ENCODE results near the gene WDR91. TPM values are rescaled to one million over a fixed set of nuclear protein-coding genes. Genes with fewer than 3 reads are reported as not detected.
"Not testable (repeated sequence)": the region's sequence is repeated elsewhere in the genome, so short reads cannot be mapped to it uniquely, and the experiment has no call there.

WDR91 gene
- polyA plus RNA-seq, 10 donors = 6.7 to 14.3 (median 10.3) TPM

- DNase-seq = no peak
These were observed 29.9 kb downstream of the WDR91 start for GRCh38 chr7:135181261-135181928.

GRCh38 chr7:135180122-135180521, 31.2 kb downstream of the WDR91 start:
- no peak for DNase-seq

GRCh38 chr7:135179321-135179925, 31.9 kb downstream of the WDR91 start:
- DNase-seq = no peak

GRCh38 chr7:135178364-135178763, 33.0 kb downstream of the WDR91 start:
- DNase-seq = no peak

- no peak for DNase-seq
These were observed 34.2 kb downstream of the WDR91 start for GRCh38 chr7:135177028-135177696.

GRCh38 chr7:135175931-135176330, 35.4 kb downstream of the WDR91 start:
- DNase-seq = no peak

- no peak for DNase-seq
These were observed 36.4 kb downstream of the WDR91 start for GRCh38 chr7:135174941-135175340.

GRCh38 chr7:135173916-135174315, 37.4 kb downstream of the WDR91 start:
- DNase-seq = not testable (repeated sequence)

GRCh38 chr7:135171581-135172291, 39.6 kb downstream of the WDR91 start:
- DNase-seq = not testable (repeated sequence)

- DNase-seq = not testable (repeated sequence)
These were observed 40.3 kb downstream of the WDR91 start for GRCh38 chr7:135170998-135171481.

GRCh38 chr7:135170274-135170997, 40.9 kb downstream of the WDR91 start, which contains the start of gene CYREN:
Gene CYREN (minus strand): TSS chr7:135170707. CDS start chr7:135168922, 1,785 bp downstream.
- peak; percentile 92 to 96 (median 93) for DNase-seq

- no peak for DNase-seq
These were observed 41.4 kb downstream of the WDR91 start for GRCh38 chr7:135169964-135170273.

GRCh38 chr7:135169141-135169963, 42.0 kb downstream of the WDR91 start:
- DNase-seq = no peak

GRCh38 chr7:135168489-135169140, 42.7 kb downstream of the WDR91 start:
- no peak for DNase-seq

GRCh38 chr7:135168001-135168400, 43.3 kb downstream of the WDR91 start:
- no peak for DNase-seq

- no peak for DNase-seq
These were observed 43.9 kb downstream of the WDR91 start for GRCh38 chr7:135167365-135167917.

- DNase-seq = no peak
These were observed 44.9 kb downstream of the WDR91 start for GRCh38 chr7:135166338-135166990.

- DNase-seq = no peak
These were observed 45.5 kb downstream of the WDR91 start for GRCh38 chr7:135165862-135166261.

GRCh38 chr7:135164357-135165061, 46.8 kb downstream of the WDR91 start:
- DNase-seq = no peak

Measured in muscle of back (tissue), 11 donors.